Stomach smooth muscle (tissue), 2 donors: Measurements from ENCODE around the gene TUFM.

Experiments used
- H3K27ac ChIP-seq: one replicate; pipeline ENCODE4 v1.7.0; 2013; ENCODE audit warnings: mild to moderate bottlenecking, low read length, inconsistent platforms
- H3K27me3 ChIP-seq, 2 donors: one replicate each; pipeline ENCODE4 v1.7.0; 2013; ENCODE audit warnings: low read length in 2 of 2; ENCODE audit not compliant: insufficient read depth in 2 of 2, control insufficient read depth in 1 of 2
- H3K36me3 ChIP-seq, 2 donors: one replicate each; pipeline ENCODE4 v1.7.0; 2013; ENCODE audit warnings: low read length in 2 of 2; ENCODE audit not compliant: control insufficient read depth in 2 of 2, insufficient read depth in 2 of 2
- H3K4me1 ChIP-seq: one replicate; pipeline ENCODE4 v1.7.0; 2013; ENCODE audit warnings: low read length; ENCODE audit not compliant: control insufficient read depth, insufficient read depth
- H3K4me3 ChIP-seq, 2 donors: one replicate each; pipeline ENCODE4 v1.7.0; 2013; ENCODE audit warnings: low read length in 2 of 2
- H3K9ac ChIP-seq, 2 donors: one replicate each; pipeline ENCODE4 v1.7.0; 2013; ENCODE audit warnings: low read length in 2 of 2, mild to moderate bottlenecking in 1 of 2
- H3K9me3 ChIP-seq, 2 donors: one replicate each; pipeline ENCODE4 v1.7.0; 2013; ENCODE audit warnings: low read length in 2 of 2; ENCODE audit not compliant: control insufficient read depth in 2 of 2
- donor health status: healthy.
- donor health status: Pancreatic carcinoma.

TUFM gene

DNA sequence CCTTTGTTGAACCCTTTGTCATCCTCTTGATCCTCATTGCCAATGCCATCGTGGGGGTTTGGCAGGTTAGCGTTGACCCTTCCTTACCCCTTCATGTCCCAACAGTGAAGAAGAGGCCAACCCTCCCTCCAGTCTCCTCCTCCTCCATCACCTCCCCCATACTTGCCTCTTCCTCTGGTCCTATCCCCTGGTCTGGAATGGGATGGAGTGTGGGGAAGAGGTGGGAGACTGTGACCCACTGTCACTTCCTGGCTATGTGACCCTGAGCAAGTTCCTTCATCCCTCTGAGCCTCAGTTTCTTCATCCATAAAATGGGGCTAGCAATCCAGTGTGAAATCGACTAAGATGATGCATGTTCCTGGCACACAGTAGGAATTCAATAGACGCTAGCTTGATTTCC, 34.8 kb upstream of the TUFM start:
- peaks cover 15% of the 10 kb centered on the region for H3K4me1 ChIP-seq
- no peaks in the 10 kb centered on the region for H3K36me3 ChIP-seq
- no peak overlapping the region for H3K4me3 ChIP-seq
- H3K27me3 ChIP-seq: peaks cover 13 to 21% of the 10 kb centered on the region in 2 donors
- H3K9ac ChIP-seq: no peak overlapping the region
- H3K27ac ChIP-seq: no peak overlapping the region
- H3K9me3 ChIP-seq: no peaks in the 10 kb centered on the region

- H3K27me3 ChIP-seq: peaks cover 13 to 21% of the 10 kb centered on the region in 2 donors
- no peaks in the 10 kb centered on the region for H3K9me3 ChIP-seq
- H3K4me3 ChIP-seq: peak overlapping the region in 1 of 2 donors; percentile 81
- no peak overlapping the region for H3K9ac ChIP-seq
- peaks cover 15% of the 10 kb centered on the region for H3K4me1 ChIP-seq
- no peaks in the 10 kb centered on the region for H3K36me3 ChIP-seq
- no peak overlapping the region for H3K27ac ChIP-seq
Observed at GRCh38 chr16:28880589-28880915, 34.4 kb upstream of the TUFM start.

- no peak overlapping the region for H3K27ac ChIP-seq
- no peaks in the 10 kb centered on the region for H3K36me3 ChIP-seq
- peak overlapping the region; percentile 73 to 81 for H3K4me3 ChIP-seq
- peak overlapping the region; percentile 60 for H3K9ac ChIP-seq
- H3K27me3 ChIP-seq: peaks cover 13 to 21% of the 10 kb centered on the region in 2 donors
- H3K4me1 ChIP-seq: peaks cover 15% of the 10 kb centered on the region
- H3K9me3 ChIP-seq: no peaks in the 10 kb centered on the region
Observed at GRCh38 chr16:28879841-28880588, 33.9 kb upstream of the TUFM start.

DNA sequence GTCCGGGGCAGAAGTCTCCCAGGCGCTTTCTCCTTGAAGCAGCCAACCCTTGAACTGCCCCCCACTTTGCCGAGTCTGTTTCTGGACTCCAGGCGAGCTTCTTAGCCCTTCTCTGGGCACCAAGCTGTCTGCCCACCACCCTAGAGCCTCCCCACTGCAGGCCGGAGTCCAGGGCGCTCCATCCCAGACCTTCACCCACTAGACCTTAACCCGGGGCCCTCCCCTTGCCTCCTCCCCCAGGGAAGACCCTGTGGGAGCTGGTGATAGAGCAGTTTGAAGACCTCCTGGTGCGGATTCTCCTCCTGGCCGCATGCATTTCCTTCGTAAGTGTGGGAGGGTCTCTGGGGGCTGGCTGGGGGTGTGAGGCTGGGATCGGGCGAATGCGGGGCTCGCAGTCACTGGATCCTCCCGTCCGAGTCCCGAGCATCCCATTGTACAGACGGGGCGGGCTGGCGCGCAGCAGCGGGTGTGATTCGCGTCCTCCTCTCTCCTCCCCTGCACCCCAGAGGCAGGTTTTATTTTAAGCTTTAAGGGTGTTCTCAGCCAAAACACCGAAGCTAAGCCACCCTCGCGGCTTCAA, 33.2 kb upstream of the TUFM start:
- peak overlapping the region; percentile 60 for H3K9ac ChIP-seq
- peak overlapping the region; percentile 73 to 81 for H3K4me3 ChIP-seq
- H3K9me3 ChIP-seq: no peaks in the 10 kb centered on the region
- H3K27me3 ChIP-seq: peaks cover 13 to 21% of the 10 kb centered on the region in 2 donors
- no peak overlapping the region for H3K27ac ChIP-seq
- H3K36me3 ChIP-seq: peaks cover 0 to 2% of the 10 kb centered on the region in 2 donors
- H3K4me1 ChIP-seq: peaks cover 15% of the 10 kb centered on the region

GRCh38 chr16:28878083-28878926, 32.2 kb upstream of the TUFM start, which contains the start of gene ATP2A1:
ATP2A1 (plus strand) TSS chr16:28878488; CDS start chr16:28878672, 184 bp downstream.
- peaks cover 12 to 21% of the 10 kb centered on the region in 2 donors for H3K27me3 ChIP-seq
- peak within 1 kb of the TSS; percentile 73 to 81 for H3K4me3 ChIP-seq
- no peak within 1 kb of the TSS for H3K27ac ChIP-seq
- H3K9me3 ChIP-seq: no peaks in the 10 kb centered on the region
- peaks cover 15% of the 10 kb centered on the region for H3K4me1 ChIP-seq
- peak within 1 kb of the TSS; percentile 60 for H3K9ac ChIP-seq
- peaks cover 6% of the 10 kb centered on the region in 2 donors for H3K36me3 ChIP-seq

GRCh38 chr16:28877655-28878000, 31.5 kb upstream of the TUFM start:
- Histone ChIP-seq H3K4me3 (no peak overlapping the region), H3K4me1 (peaks cover 15% of the 10 kb centered on the region), H3K27me3 (peaks cover 10 to 18% of the 10 kb centered on the region in 2 donors), H3K27ac (no peak overlapping the region), H3K9ac (no peak overlapping the region), H3K9me3 (no peaks in the 10 kb centered on the region), H3K36me3 (peaks cover 6 to 7% of the 10 kb centered on the region in 2 donors)

DNA sequence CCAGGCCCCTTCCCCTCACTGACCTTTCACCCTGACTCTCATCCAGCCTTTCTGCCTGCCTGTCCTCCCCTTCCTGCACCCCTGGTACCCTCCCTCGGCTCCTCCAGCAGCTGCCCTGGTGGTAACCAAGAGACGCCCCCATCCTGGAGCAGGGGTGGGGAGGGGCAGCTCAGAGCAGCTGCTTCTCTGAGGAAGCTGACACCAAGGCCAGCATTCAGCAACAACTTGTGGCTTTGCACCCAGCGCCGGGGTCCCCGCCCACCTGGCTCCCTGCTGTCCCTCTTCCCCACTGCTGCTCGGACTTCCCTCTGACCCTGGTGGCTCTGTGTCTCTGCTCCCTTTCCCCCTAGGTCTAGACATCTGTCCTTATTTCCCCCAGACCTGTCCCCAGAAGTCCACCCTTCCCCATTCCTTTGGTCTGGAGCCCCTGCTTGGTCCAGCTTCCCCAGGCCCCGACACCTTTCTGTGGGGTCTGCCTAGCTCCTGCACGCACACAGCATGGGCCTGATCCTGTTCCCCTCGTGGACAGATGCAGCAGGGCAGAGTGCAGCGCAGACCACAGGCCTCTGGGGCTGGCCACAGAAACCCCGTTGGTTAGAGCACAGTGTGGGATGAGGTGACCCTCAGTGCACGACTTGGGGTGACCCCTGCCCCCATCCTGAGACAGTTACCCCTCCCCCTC, 31.0 kb upstream of the TUFM start:
- H3K4me3 ChIP-seq: no peak overlapping the region
- peaks cover 15% of the 10 kb centered on the region for H3K4me1 ChIP-seq
- peaks cover 5 to 13% of the 10 kb centered on the region in 2 donors for H3K27me3 ChIP-seq
- no peaks in the 10 kb centered on the region for H3K9me3 ChIP-seq
- no peak overlapping the region for H3K9ac ChIP-seq
- no peak overlapping the region for H3K27ac ChIP-seq
- H3K36me3 ChIP-seq: peaks cover 6 to 9% of the 10 kb centered on the region in 2 donors

DNA sequence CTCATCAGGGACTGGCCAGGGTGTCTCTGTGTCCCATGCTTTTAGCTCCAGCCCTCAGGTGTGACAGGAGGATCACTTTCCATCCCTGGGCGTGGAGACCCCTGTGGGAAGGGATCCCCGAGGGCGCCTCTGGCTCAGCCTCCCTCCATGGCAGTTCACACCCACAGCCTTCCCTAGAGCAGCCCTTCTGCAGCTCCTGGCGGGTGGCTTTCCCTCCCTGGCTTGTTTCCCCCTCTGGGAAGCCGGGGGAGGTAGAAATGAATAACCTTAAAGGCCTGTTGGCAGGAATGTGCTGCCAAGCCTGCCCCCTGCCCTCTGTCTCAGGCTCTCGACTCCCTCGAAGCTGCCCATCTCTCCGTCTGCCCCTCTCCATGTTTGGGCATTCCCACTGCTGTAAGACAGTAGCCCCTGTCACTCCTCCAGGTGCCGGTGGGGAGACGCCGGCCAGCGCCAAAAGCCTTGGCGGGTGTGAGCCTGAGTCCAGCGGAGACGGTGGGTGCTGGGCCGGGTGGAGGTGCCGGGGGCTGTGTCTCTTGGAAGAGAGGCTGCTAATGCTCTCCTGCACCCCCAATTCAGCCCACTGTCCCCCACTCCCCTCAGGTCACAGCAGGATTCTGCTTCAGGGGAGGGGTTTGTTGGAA, 30.0 kb upstream of the TUFM start:
- Histone ChIP-seq H3K36me3 (peaks cover 11% of the 10 kb centered on the region in 2 donors), H3K9ac (no peak overlapping the region), H3K4me3 (no peak overlapping the region), H3K9me3 (no peaks in the 10 kb centered on the region), H3K4me1 (peaks cover 15% of the 10 kb centered on the region), H3K27me3 (peaks cover 4 to 12% of the 10 kb centered on the region in 2 donors), H3K27ac (no peak overlapping the region)

DNA sequence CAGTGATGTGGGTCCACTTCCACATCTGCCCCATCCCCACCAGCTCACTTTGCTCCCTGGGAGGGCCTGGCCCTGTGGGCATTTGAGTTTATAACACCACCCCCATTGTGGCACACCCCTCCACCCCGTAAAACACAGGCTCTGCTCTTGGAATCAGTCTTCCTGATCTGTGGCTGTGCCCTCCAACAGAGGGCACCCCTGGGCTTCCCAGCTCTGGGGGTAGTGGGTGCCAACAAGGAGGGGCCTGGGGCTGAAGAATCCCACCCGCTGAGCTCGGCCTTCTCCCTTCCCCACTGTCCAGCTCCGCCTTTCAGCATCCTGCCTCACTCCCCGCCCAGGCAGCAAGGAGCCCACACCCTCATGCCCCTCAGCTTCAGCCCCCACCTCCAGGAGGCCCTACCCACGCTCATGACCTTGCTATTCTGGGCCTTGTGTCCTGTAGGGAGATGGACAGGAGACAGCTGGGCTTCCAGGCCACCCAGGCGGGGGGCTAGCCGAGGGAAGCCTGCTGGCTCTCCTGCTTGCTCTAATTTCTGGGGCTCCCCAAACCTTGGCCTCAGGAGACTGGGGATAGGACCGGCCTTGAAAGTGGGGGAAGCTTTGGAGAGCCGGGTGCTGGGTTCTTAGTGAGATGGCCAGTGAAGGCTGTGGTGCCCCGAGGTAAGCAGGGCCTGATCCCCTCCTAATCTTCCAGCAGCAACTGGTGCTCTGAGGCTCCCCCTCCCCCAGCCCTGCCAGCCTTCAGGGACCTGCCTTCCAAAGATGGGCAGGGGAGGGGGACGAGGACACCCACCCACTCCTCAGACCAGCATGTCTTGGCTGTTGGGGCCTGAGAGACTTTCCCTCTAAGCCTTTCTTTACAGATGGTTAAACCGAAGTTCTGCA, 29.2 kb upstream of the TUFM start:
- no peak overlapping the region for H3K4me3 ChIP-seq
- no peak overlapping the region for H3K9ac ChIP-seq
- H3K9me3 ChIP-seq: no peaks in the 10 kb centered on the region
- H3K27ac ChIP-seq: no peak overlapping the region
- peaks cover 11% of the 10 kb centered on the region for H3K4me1 ChIP-seq
- peaks cover under 1 to 4% of the 10 kb centered on the region in 2 donors for H3K27me3 ChIP-seq
- H3K36me3 ChIP-seq: peaks cover 11 to 15% of the 10 kb centered on the region in 2 donors
